T1000 (cell line): ENCODE measurements around the gene CYP11A1.

ENCODE experiments used
- DNase-seq: peaks from one replicate; lab custom pipeline; 2025; ENCODE audit warnings: mixed read lengths; lab: John Stamatoyannopoulos, UW

CYP11A1 gene

GRCh38 chr15:74347757-74348250 is 19.6 kb downstream of the CYP11A1 start:
- DNase-seq: no peak

DNA sequence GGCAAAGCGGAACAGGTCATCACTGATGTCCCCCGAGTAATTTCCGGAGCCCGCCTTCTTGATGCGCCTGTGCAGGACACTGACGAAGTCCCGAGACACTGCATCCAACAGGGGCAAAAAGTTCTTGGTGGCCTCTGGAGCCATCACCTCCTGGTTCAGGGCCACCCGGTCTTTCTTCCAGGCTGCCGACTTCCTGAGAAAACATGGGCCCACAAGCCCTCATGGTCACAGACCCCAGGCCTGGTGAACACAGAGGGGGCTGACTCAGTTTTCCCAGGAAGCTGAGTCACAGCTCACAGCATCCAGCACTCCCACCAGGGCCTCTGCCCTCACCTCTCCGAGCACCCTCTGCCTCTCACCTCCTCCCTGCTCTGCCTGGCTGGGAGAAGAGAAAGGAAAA is 22.4 kb downstream of the CYP11A1 start:
- no peak for DNase-seq

DNA sequence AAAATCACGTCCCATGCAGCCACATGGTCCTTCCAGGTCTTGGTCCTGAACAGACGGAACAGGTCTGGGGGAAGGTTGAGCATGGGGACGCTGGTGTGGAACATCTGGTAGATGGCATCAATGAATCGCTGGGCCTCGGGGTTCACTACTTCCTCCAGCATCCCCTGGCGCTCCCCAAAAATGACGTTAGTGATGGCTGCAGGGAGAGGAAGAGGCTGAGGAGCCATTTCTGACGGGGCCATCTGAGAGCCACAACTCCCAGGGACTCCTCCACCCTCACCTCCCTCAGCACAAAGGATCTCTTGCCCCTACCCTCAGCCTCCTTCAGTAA is 23.7 kb downstream of the CYP11A1 start:
- DNase-seq: no peak

DNA sequence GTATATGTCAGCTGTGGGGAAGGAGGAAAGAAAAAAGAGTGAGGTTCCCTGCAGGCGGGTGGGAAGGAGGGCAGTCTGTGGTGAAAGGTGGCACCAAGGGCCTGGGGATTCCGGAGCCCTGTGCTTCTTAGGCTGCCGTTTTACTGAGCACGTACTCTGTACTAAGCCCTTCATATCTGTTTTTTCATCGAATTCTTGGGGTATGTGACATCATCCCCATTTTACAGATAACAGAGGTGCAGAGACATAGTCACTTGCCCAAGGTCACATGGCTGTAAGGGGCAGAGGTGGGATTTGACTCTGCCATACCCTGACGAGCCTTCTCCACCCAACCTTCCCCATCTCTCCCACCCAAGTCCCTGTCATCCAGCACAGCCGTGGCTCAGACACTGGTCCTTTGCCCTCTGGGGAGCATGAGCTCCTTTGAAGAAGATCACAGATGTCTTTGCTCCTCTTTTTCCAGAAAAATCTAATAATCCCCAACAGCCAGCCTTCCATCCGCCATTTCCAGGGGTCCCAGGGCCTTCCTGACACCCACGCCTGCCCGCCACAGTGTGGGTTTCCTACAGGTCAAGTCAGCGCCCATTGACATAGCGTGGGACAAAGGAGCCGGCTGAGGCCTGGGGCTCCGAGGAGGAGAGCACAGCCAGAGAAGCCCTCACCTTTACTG is 24.2 kb downstream of the CYP11A1 start:
- DNase-seq: no peak

GRCh38 chr15:74340150-74340549 is 27.3 kb downstream of the CYP11A1 start:
- no peak for DNase-seq

DNA sequence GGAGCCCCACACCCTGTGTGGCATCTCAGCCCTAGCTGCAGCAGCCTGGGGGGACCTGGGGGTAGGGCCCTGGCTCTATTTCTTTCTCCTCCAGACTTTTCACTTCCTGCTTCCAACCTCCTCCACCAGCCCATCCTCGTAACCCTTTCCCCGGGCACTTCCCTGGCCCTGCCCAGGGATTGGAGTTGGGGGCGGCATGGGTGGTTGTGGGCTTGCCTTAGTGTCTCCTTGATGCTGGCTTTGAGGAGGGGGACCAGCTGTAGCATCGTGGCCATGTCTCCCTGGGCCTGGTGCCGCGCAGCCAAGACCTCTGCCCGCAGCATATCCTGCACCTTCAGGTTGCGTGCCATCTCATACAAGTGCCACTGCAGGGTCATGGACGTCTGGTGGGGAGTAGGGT is 28.1 kb downstream of the CYP11A1 start:
- no peak for DNase-seq

- DNase-seq: no peak
These were observed 28.8 kb downstream of the CYP11A1 start for GRCh38 chr15:74338676-74339075.

- no peak for DNase-seq
These were observed 29.7 kb downstream of the CYP11A1 start for GRCh38 chr15:74337607-74338211.

DNA sequence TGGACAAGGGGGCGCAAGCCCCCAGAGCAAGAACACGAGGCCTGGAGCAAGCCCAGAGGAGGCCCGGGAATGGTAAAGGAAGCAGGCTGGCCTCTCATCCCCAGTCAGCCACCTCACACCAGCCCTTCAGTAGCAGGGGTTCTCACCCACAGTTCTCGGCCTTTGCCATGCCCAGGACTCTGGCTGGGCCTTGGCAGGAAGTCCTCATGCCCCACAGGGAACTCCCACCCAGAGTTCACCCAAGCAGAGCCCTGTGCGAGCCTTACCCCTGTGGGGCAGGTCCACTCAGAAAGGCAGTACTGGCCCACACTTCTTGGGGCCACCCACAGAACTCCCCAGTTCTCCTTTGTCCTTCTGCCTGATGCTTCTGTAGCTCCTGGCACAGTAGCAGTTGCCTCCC is 30.3 kb downstream of the CYP11A1 start:
- DNase-seq: no peak

DNA sequence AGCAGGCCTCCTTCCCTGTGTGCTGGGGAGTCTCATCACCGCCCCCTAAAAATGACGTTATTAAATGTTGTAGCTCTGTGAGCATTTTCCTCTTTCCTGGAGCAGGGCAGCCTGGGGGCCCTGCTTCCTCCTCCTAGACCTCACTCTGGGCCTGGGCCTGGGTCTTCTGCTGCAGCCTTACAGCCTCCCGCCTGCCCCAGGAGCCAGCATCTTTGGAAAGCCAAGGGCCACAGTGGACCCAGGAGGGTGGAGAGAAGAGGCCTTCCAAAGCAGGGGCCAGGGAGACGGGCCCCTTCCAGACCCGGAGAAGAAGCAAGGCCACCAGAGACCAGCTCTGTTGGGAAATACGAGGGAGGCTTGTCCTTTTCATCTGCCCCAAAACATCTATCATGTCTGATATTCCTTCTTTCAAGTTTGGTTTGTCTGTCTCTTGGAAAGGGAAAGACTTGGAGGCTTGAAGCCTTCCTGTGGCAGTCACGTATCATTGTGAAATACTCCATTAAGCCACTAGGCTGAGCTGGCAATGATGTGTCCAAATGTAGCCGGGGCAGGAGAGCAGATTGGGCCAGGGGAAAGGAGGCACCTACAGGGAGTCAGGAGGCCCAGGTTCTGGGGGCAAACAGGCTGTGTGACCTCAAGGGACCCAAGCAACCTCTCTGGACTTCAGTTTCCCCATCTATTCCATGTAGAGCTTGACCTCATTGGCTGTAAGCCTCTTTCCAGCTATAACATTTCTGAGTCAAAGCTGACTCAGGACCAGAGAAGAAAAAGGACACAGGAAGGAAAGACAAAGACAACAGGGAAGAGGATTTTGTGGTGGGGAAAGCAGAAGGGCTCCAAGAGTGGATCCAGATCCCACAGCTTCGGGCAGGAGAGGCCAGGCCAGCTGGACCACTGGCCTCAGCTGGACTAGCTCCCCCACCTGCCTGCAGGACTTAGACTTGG is 31.1 kb downstream of the CYP11A1 start:
- DNase-seq: no peak

DNA sequence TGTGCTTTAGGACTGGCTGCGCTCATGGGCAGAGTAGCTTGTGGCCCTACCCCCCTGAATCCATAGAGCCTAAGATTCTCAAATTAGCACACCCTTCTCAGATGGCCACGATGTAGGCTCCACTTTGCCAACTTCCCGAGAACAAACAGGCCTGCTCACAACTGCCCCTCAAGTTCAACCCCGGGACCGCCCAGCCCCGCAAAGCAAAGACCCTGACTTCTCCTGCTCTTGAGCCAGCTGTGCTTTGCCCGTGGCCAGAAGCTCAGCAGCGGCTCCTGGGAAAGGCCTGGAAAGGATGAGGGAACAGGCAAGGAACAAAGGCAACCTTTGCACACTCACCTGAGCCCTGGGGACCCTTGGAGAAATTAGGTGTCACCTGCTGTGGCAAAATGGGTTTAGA is 32.0 kb downstream of the CYP11A1 start:
- no peak for DNase-seq

DNA sequence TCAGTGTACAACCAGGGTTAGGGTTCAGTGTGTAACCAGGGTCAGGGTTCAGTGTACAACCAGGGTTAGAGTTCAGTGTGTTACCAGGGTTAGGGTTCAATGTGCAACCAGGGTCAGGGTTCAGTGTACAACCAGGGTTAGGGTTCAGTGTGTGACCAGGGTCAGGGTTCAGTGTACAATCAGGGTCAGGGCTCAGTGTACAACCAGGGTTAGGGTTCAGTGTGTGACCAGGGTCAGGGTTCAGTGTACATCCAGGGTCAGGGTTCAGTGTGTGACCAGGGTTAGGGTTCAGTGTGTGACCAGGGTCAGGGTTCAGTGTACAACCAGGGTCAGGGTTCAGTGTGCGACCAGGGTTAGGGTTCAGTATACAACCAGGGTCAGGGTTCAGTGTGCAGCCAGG is 33.3 kb downstream of the CYP11A1 start:
- DNase-seq: no peak

DNA sequence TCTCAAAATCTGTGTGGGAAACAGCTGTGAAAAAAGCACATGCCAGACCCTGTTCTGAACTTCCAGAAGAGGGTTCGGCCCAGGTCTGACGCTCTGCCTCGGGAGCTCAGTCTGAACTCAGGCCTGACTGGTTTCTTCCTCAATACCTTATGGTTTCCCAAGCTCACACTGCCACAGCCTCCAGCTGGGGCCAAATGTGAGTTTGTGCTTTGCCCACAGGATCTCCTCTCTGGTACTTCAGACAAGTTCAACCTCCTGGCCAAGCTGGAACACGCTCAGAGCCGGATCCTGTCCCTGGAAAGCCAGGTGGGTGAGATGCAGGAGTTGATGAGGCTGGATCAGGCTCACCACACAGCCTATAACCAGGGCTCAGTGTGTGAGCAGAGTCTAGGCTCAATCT is 33.8 kb downstream of the CYP11A1 start:
- DNase-seq: no peak

- no peak for DNase-seq
These were observed 34.4 kb downstream of the CYP11A1 start for GRCh38 chr15:74333093-74333492.

- no peak for DNase-seq
These were observed 34.8 kb downstream of the CYP11A1 start for GRCh38 chr15:74332611-74333010.

GRCh38 chr15:74332011-74332410 is 35.4 kb downstream of the CYP11A1 start:
- DNase-seq: no peak

DNA sequence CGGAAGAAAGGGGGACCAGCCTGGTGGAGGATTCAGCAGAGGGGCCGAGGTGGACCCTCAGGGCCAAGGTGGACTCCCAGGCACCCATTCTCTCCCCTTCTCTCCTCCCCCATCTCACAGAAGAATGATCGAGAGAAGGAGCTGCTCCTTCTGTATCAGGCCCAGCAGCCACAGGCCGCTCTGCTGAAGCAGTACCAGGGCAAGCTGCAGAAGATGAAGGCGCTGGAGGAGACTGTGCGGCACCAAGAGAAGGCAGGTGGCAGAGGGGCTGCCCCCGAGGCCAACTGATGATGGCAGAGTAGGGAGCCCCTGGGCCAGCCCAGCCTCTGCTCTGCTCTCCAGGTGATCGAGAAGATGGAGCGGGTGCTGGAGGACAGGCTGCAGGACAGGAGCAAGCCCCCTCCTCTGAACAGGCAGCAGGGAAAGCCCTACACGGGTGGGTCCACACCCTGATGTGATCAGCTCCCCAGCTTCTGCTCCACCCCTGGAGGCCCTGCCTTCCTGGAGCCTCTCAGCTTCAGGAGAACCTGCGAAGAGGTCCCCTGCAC is 36.5 kb downstream of the CYP11A1 start:
- DNase-seq: no peak

- DNase-seq: no peak
These were observed 39.0 kb downstream of the CYP11A1 start for GRCh38 chr15:74328331-74329056.

DNA sequence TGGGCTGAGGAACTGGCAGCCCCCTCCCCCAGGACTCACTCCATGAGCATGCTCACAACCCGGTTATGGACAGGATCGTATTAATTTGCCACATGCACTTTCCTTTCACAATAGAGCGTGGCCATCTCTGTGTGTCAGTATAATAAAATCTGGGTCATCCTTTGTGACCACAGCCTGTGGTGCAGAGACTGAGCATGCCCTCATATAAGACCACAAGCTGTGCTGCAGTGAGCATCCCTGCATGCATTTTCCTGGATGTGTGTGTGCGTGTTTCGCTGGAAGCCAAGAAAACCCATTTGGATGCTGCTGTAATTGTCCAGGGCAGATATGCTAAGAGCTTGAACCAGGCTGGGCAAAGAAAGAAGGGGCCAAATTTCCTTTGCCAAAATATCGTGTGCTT is 39.7 kb downstream of the CYP11A1 start:
- no peak for DNase-seq

DNA sequence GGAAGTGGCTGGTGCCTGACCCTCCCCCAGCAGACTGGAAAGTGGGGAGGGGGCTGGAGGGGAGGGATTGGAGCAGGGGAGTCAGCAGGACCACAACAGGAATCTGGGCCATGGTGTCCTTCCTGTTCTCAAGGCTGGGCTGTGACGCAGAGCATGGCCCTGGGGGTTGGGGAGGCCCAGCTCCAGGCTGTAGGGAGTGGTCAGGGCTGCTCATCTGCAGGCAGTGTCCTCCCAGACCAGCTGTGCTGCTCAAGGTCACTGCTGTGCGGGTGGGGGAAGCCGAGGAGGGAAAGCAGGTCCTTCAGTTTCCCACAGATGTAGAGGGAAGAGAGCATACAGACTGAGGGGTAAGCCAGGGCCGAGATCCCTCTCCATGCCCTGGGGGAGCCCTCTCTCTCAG is 40.7 kb downstream of the CYP11A1 start:
- DNase-seq: no peak

DNA sequence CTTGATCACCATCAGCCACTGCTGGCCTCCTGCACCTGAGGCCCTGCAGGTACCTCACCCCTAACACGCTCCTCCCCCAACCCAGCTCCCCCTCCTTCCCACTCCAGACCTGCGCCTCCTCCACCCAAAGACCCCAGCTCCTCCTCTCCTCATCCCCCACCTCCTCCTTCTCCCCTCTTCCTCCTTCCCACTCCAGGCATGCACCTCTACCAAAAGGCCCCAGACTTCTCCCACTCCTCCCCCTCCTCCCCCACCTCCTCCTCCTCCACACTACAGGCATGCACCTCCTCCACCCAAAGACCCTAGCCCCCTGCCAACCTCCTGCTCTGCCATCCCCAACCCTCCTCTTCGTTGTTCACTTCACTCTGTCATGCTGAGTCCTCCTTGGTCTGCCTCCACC is 42.7 kb downstream of the CYP11A1 start:
- DNase-seq: no peak
